GM12874 (cell line): ENCODE results near the gene GAPDH.

ENCODE experiments used
- TF ChIP-seq, protein P1 (sequence below): IDR thresholded peaks from 2 replicates; pipeline ENCODE4 v1.5.1; 2011; ENCODE audit warnings: low read depth, mild to moderate bottlenecking, control low read depth, low read length, moderate library complexity; ENCODE audit not compliant: insufficient read depth

Gene GAPDH

DNA sequence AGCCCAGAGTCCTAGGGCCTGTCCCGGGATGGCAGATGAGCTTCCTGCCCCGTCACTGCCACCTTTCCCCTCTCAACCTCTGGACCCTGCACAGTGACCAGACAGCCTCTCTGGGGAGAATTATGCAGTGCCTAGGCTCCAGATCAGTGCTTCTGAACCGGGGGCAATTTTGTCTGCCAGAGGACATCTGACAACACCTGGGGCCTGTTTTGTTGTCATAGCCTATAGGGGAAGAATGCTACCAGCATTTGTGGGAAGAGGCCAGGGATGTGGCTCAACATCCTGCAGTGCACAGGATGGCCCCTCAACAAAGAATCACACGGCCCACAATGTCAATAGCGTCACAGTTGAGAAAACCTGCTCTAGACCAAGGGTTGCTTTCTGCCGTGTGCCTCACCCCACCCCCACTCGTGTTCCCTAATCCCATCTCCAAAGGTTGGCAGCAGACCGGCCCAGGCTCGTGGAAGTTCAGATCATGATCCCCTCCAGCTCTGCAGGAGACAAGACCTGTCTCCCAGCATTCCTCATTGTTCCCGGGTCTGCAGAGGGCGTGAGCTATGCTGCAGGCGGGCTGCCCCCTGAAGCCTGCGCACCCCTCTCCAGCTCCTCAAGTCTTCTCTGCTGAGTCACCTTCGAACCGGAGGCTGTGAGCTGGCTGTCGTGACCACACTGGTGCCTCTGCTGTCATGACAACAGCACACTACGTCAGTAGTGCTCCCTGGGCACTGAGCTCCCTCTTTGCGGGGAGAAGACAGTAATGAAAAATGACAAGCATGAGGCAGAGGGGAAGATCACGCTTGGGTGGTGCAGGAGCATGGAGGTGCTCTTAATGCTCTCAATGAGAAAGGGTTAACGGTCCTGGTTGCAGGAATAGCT lies 2.0 kb upstream of the GAPDH start:
- TF ChIP-seq, protein P1, sequence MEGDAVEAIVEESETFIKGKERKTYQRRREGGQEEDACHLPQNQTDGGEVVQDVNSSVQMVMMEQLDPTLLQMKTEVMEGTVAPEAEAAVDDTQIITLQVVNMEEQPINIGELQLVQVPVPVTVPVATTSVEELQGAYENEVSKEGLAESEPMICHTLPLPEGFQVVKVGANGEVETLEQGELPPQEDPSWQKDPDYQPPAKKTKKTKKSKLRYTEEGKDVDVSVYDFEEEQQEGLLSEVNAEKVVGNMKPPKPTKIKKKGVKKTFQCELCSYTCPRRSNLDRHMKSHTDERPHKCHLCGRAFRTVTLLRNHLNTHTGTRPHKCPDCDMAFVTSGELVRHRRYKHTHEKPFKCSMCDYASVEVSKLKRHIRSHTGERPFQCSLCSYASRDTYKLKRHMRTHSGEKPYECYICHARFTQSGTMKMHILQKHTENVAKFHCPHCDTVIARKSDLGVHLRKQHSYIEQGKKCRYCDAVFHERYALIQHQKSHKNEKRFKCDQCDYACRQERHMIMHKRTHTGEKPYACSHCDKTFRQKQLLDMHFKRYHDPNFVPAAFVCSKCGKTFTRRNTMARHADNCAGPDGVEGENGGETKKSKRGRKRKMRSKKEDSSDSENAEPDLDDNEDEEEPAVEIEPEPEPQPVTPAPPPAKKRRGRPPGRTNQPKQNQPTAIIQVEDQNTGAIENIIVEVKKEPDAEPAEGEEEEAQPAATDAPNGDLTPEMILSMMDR: no peak

DNA sequence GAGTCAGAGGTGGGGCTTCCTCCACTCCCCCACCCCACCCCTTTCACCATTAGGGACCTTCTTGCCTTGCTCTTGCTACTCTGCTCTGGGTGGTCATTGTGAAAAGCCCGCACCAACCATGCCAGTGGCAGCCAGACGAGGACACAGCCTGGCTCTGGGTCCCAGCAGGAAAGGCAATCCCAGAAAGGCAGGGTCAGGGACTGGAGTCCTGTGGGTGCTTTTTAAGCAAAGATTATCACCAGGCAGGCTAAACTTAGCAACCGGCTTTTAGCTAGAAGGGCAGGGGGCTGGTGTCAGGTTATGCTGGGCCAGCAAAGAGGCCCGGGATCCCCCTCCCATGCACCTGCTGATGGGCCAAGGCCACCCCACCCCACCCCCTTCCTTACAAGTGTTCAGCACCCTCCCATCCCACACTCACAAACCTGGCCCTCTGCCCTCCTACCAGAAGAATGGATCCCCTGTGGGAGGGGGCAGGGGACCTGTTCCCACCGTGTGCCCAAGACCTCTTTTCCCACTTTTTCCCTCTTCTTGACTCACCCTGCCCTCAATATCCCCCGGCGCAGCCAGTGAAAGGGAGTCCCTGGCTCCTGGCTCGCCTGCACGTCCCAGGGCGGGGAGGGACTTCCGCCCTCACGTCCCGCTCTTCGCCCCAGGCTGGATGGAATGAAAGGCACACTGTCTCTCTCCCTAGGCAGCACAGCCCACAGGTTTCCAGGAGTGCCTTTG lies 1.2 kb upstream of the GAPDH start:
- TF ChIP-seq, protein P1: no peak

DNA sequence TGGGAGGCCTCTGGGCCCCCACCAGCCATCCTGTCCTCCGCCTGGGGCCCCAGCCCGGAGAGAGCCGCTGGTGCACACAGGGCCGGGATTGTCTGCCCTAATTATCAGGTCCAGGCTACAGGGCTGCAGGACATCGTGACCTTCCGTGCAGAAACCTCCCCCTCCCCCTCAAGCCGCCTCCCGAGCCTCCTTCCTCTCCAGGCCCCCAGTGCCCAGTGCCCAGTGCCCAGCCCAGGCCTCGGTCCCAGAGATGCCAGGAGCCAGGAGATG lies 729 bp upstream of the GAPDH start:
- TF ChIP-seq, protein P1: no peak

DNA sequence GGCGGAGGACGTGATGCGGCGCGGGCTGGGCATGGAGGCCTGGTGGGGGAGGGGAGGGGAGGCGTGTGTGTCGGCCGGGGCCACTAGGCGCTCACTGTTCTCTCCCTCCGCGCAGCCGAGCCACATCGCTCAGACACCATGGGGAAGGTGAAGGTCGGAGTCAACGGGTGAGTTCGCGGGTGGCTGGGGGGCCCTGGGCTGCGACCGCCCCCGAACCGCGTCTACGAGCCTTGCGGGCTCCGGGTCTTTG lies 303 bp downstream of the GAPDH start:
- TF ChIP-seq, protein P1: no peak

DNA sequence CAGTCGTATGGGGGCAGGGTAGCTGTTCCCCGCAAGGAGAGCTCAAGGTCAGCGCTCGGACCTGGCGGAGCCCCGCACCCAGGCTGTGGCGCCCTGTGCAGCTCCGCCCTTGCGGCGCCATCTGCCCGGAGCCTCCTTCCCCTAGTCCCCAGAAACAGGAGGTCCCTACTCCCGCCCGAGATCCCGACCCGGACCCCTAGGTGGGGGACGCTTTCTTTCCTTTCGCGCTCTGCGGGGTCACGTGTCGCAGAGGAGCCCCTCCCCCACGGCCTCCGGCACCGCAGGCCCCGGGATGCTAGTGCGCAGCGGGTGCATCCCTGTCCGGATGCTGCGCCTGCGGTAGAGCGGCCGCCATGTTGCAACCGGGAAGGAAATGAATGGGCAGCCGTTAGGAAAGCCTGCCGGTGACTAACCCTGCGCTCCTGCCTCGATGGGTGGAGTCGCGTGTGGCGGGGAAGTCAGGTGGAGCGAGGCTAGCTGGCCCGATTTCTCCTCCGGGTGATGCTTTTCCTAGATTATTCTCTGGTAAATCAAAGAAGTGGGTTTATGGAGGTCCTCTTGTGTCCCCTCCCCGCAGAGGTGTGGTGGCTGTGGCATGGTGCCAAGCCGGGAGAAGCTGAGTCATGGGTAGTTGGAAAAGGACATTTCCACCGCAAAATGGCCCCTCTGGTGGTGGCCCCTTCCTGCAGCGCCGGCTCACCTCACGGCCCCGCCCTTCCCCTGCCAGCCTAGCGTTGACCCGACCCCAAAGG lies 804 bp downstream of the GAPDH start:
- TF ChIP-seq, protein P1: no peak

DNA sequence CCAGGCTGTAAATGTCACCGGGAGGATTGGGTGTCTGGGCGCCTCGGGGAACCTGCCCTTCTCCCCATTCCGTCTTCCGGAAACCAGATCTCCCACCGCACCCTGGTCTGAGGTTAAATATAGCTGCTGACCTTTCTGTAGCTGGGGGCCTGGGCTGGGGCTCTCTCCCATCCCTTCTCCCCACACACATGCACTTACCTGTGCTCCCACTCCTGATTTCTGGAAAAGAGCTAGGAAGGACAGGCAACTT lies 1.3 kb downstream of the GAPDH start:
- TF ChIP-seq, protein P1: no peak

DNA sequence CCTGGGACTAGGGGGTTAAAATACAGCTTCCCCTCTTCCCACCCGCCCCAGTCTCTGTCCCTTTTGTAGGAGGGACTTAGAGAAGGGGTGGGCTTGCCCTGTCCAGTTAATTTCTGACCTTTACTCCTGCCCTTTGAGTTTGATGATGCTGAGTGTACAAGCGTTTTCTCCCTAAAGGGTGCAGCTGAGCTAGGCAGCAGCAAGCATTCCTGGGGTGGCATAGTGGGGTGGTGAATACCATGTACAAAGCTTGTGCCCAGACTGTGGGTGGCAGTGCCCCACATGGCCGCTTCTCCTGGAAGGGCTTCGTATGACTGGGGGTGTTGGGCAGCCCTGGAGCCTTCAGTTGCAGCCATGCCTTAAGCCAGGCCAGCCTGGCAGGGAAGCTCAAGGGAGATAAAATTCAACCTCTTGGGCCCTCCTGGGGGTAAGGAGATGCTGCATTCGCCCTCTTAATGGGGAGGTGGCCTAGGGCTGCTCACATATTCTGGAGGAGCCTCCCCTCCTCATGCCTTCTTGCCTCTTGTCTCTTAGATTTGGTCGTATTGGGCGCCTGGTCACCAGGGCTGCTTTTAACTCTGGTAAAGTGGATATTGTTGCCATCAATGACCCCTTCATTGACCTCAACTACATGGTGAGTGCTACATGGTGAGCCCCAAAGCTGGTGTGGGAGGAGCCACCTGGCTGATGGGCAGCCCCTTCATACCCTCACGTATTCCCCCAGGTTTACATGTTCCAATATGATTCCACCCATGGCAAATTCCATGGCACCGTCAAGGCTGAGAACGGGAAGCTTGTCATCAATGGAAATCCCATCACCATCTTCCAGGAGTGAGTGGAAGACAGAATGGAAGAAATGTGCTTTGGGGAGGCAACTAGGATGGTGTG lies 1.9 kb downstream of the GAPDH start:
- TF ChIP-seq, protein P1: no peak
